H9 (cell line): ENCODE data around the gene BRICD5. TPM values are rescaled to one million over a fixed set of nuclear protein-coding genes. Genes with fewer than 3 reads are reported as not detected.

Experiments
- DNase-seq: peaks from one replicate; pipeline ENCODE4 v3.0.0-alpha.2; 2017
- H2AFZ ChIP-seq: one replicate; pipeline ENCODE4 v1.6.1; 2013; ENCODE audit warnings: mild to moderate bottlenecking, low read length, control low read depth, moderate library complexity
- H2AK5ac ChIP-seq: 2 replicates; pipeline ENCODE4 v1.6.1; 2013; ENCODE audit warnings: low read length, control low read depth, mixed read lengths; ENCODE audit not compliant: insufficient read length
- H2BK120ac ChIP-seq: one replicate; pipeline ENCODE4 v1.6.1; 2013; ENCODE audit warnings: low read depth, mild to moderate bottlenecking, low read length, control low read depth, inconsistent platforms; ENCODE audit not compliant: poor library complexity, severe bottlenecking
- H2BK12ac ChIP-seq: 2 replicates; pipeline ENCODE4 v1.6.1; 2013; ENCODE audit warnings: low read length, control low read depth, mixed read lengths, low read depth; ENCODE audit not compliant: insufficient read length
- H2BK15ac ChIP-seq: 2 replicates; pipeline ENCODE4 v1.6.1; 2013; ENCODE audit warnings: low read depth, low read length, control low read depth
- H2BK20ac ChIP-seq: one replicate; pipeline ENCODE4 v1.6.1; 2013; ENCODE audit warnings: low read depth, mild to moderate bottlenecking, low read length, control low read depth, inconsistent platforms; ENCODE audit not compliant: poor library complexity, severe bottlenecking
- H2BK5ac ChIP-seq: 2 replicates; pipeline ENCODE4 v1.6.1; 2013; ENCODE audit warnings: low read length, control low read depth, mixed read lengths; ENCODE audit not compliant: insufficient read length
- H3K14ac ChIP-seq: 2 replicates; pipeline ENCODE4 v1.6.1; 2013; ENCODE audit warnings: low read length, control low read depth; ENCODE audit not compliant: insufficient read depth
- H3K18ac ChIP-seq: 2 replicates; pipeline ENCODE4 v1.6.1; 2013; ENCODE audit warnings: low read depth, mild to moderate bottlenecking, mixed read lengths, low read length, control low read depth; ENCODE audit not compliant: insufficient read length
- H3K23ac ChIP-seq: 2 replicates; pipeline ENCODE4 v1.6.1; 2013; ENCODE audit warnings: low read length, control low read depth, mixed read lengths, low read depth; ENCODE audit not compliant: insufficient read length
- H3K23me2 ChIP-seq: 2 replicates; pipeline ENCODE4 v1.6.1; 2013; ENCODE audit warnings: low read depth, mild to moderate bottlenecking, mixed read lengths, low read length, control low read depth; ENCODE audit not compliant: insufficient read length, poor library complexity, severe bottlenecking
- H3K27ac ChIP-seq: 2 replicates; pipeline ENCODE4 v1.5.1; 2013; ENCODE audit warnings: low read length, control low read depth, mixed read lengths, low read depth; ENCODE audit not compliant: insufficient read length
- H3K27me3 ChIP-seq: 2 replicates; pipeline ENCODE4 v1.6.1; 2013; ENCODE audit warnings: low read length, control low read depth, inconsistent platforms; ENCODE audit not compliant: insufficient read depth
- H3K4ac ChIP-seq: 2 replicates; pipeline ENCODE4 v1.6.1; 2013; ENCODE audit warnings: low read depth, mild to moderate bottlenecking, control low read depth, inconsistent platforms, low read length, moderate library complexity
- H3K4me1 ChIP-seq: 2 replicates; pipeline ENCODE4 v1.6.1; 2013; ENCODE audit warnings: low read length, control low read depth, inconsistent platforms; ENCODE audit not compliant: insufficient read depth
- H3K4me2 ChIP-seq: 2 replicates; pipeline ENCODE4 v1.6.1; 2013; ENCODE audit warnings: low read length, control low read depth, mixed read lengths; ENCODE audit not compliant: insufficient read length, insufficient read depth
- H3K56ac ChIP-seq: 2 replicates; pipeline ENCODE4 v1.6.1; 2013; ENCODE audit warnings: low read depth, mild to moderate bottlenecking, mixed read lengths, low read length, control low read depth; ENCODE audit not compliant: insufficient read length
- H3K79me1 ChIP-seq: 2 replicates; pipeline ENCODE4 v1.6.1; 2013; ENCODE audit warnings: low read depth, mild to moderate bottlenecking, moderate library complexity, low read length, control low read depth, inconsistent platforms; ENCODE audit not compliant: insufficient read depth, poor library complexity, severe bottlenecking
- H3K79me2 ChIP-seq: 2 replicates; pipeline ENCODE4 v1.6.1; 2013; ENCODE audit warnings: low read length, control low read depth, inconsistent platforms; ENCODE audit not compliant: insufficient read depth
- H3K9ac ChIP-seq: 2 replicates; pipeline ENCODE4 v1.6.1; 2013; ENCODE audit warnings: low read length, control low read depth, mixed read lengths; ENCODE audit not compliant: insufficient read length; ENCODE audit errors: extremely low read depth
- H3K9me3 ChIP-seq: one replicate; pipeline ENCODE4 v1.6.1; 2013; ENCODE audit warnings: low read depth, low read length, inconsistent platforms; ENCODE audit not compliant: control insufficient read depth
- H3T11ph ChIP-seq: one replicate; pipeline ENCODE4 v1.6.1; 2013; ENCODE audit warnings: mild to moderate bottlenecking, low read length, control low read depth, inconsistent platforms
- H4K20me1 ChIP-seq: one replicate; pipeline ENCODE4 v1.6.1; 2013; ENCODE audit not compliant: control insufficient read depth, insufficient read length, insufficient read depth
- H4K5ac ChIP-seq: 2 replicates; pipeline ENCODE4 v1.6.1; 2013; ENCODE audit warnings: low read depth, mild to moderate bottlenecking, mixed read lengths, low read length, control low read depth; ENCODE audit not compliant: insufficient read length
- H4K8ac ChIP-seq: replicated peaks from 2 replicates; pipeline ENCODE4 v1.6.1; 2013; ENCODE audit warnings: low read length, control low read depth, mixed read lengths, low read depth; ENCODE audit not compliant: insufficient read length
- H4K91ac ChIP-seq: 2 replicates; pipeline ENCODE4 v1.6.1; 2013; ENCODE audit warnings: low read depth, mild to moderate bottlenecking, moderate library complexity, mixed read lengths, low read length, control low read depth; ENCODE audit not compliant: insufficient read length
- H3K27ac Mint-ChIP-seq, 3 experiments: 2 replicates in 2 of 3; 3 replicates in 1 of 3; pipeline ENCODE4 v1.8.0; 2020 to 2021; ENCODE audit warnings: mixed read lengths in 3 of 3, mild to moderate bottlenecking in 1 of 3, moderate library complexity in 1 of 3
- H3K27me3 Mint-ChIP-seq: 2 replicates; pipeline ENCODE4 v1.8.0; 2021; ENCODE audit warnings: low read depth, mild to moderate bottlenecking, moderate library complexity, mixed read lengths
- H3K36me3 Mint-ChIP-seq, 3 experiments: 2 replicates in 2 of 3; 3 replicates in 1 of 3; pipeline ENCODE4 v1.8.0; 2020 to 2021; ENCODE audit warnings: low read depth in 3 of 3, mixed read lengths in 3 of 3; ENCODE audit not compliant: insufficient read depth in 1 of 3
- H3K4me1 Mint-ChIP-seq, 2 experiments: 2 replicates each; pipeline ENCODE4 v1.8.0; 2020; ENCODE audit warnings: mixed read lengths in 2 of 2
- H3K4me3 Mint-ChIP-seq, 2 experiments: 2 replicates in 1 of 2; 3 replicates in 1 of 2; pipeline ENCODE4 v1.8.0; 2020 to 2021; ENCODE audit warnings: mild to moderate bottlenecking in 2 of 2, mixed read lengths in 2 of 2, moderate library complexity in 1 of 2
- H3K9me3 Mint-ChIP-seq, 2 experiments: 2 replicates in 1 of 2; 3 replicates in 1 of 2; pipeline ENCODE4 v1.8.0; 2020; ENCODE audit warnings: mild to moderate bottlenecking in 2 of 2, mixed read lengths in 2 of 2, moderate library complexity in 1 of 2
- WGBS: extraction: QIAGEN DNeasy Blood & Tissue Kit; methylation state at CpG from one replicate; pipeline ENCODE4 v1.1.7; 2013; ENCODE audit warnings: missing lambda C conversion rate, low lambda C conversion rate, mixed read lengths; ENCODE audit not compliant: insufficient read length; ENCODE audit errors: extremely low coverage; 5-methylcytosine and 5-hydroxymethylcytosine counted together
- total RNA-seq: library from RNA; stranded (reverse); gene quantifications from 2 replicates; pipeline ENCODE4 v1.2.1, GENCODE V29; 2021
- TF ChIP-seq, protein P1 (sequence below): fragments of 200-600 bp; sonication (generic); conservative IDR thresholded peaks from 3 replicates; pipeline ENCODE4 v1.8.0; 2021; ENCODE audit warnings: antibody characterized with exemption, mild to moderate bottlenecking

The BRICD5 gene
- total RNA-seq, 1 experiment from 2014 or later: 11.9 TPM

DNA sequence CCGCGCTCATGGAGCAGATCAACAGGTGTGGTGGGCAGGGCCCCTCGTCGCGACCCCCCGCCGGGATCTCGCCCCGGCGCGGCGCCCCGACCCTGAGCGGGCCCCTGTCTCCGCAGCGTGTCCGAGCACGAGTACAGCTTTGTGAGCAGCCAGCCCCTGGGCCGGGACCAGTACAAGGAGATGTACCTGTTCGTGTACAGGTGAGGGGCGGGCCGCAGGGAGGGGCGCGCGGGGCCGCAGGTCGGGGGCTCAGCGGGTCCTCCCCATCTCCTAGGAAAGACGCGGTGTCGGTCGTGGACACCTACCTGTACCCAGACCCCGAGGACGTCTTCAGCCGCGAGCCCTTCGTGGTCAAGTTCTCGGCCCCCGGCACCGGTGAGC lies 26.4 kb upstream of the BRICD5 start:
- Histone ChIP-seq H3K18ac (no peak overlapping the region), H3K79me2 (no peaks in the 10 kb centered on the region), H2BK12ac (no peak overlapping the region), H3K4me1 (no peaks in the 10 kb centered on the region), H2BK20ac (no peak overlapping the region), H3K4ac (no peak overlapping the region), H3K9me3 (no peaks in the 10 kb centered on the region), H3T11ph (no peak overlapping the region), H4K20me1 (no peaks in the 10 kb centered on the region), H3K79me1 (no peaks in the 10 kb centered on the region), H3K56ac (no peak overlapping the region), H2BK15ac (no peak overlapping the region), H3K4me2 (peak overlapping the region; percentile 67), H3K9ac (no peak overlapping the region), H2BK5ac (no peak overlapping the region), H3K27me3 (peaks cover 2% of the 10 kb centered on the region; the same call in 1 of the 2 replicates), H4K5ac (no peak overlapping the region), H3K27ac (no peak overlapping the region), H2BK120ac (no peak overlapping the region), H4K91ac (no peak overlapping the region), H2AK5ac (no peak overlapping the region), H3K23me2 (peaks cover 13% of the 10 kb centered on the region), H3K23ac (no peak overlapping the region), H4K8ac (no peak overlapping the region), H2AFZ (no peak overlapping the region), H3K14ac (no peak overlapping the region; the same call in 1 of the 2 replicates)
- Mint-ChIP-seq H3K4me1 (peaks cover 0 to 3% of the 10 kb centered on the region in 2 experiments; a peak in 1 of 4 replicates), H3K9me3 (no peaks in the 10 kb centered on the region), H3K27me3 (peaks cover 16% of the 10 kb centered on the region), H3K27ac (no peak overlapping the region), H3K4me3 (peak overlapping the region; percentile 42 to 72; a peak in 4 of 5 replicates), H3K36me3 (peaks cover 2 to 28% (median 5%) of the 10 kb centered on the region in 3 experiments; a peak in 5 of 7 replicates)
- TF ChIP-seq, protein P1, sequence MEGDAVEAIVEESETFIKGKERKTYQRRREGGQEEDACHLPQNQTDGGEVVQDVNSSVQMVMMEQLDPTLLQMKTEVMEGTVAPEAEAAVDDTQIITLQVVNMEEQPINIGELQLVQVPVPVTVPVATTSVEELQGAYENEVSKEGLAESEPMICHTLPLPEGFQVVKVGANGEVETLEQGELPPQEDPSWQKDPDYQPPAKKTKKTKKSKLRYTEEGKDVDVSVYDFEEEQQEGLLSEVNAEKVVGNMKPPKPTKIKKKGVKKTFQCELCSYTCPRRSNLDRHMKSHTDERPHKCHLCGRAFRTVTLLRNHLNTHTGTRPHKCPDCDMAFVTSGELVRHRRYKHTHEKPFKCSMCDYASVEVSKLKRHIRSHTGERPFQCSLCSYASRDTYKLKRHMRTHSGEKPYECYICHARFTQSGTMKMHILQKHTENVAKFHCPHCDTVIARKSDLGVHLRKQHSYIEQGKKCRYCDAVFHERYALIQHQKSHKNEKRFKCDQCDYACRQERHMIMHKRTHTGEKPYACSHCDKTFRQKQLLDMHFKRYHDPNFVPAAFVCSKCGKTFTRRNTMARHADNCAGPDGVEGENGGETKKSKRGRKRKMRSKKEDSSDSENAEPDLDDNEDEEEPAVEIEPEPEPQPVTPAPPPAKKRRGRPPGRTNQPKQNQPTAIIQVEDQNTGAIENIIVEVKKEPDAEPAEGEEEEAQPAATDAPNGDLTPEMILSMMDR: no peak
- no peak for DNase-seq
- no CpG with 5 or more reads among the region's 40 CpGs for WGBS
